ENCODE measurements around the gene ALDH1A3.

The ALDH1A3 gene

GRCh38 chr15:100925480-100925879, 45.8 kb downstream of the ALDH1A3 start:
- no peak for DNase-seq (ENCODE audit: low spot score)

DNA sequence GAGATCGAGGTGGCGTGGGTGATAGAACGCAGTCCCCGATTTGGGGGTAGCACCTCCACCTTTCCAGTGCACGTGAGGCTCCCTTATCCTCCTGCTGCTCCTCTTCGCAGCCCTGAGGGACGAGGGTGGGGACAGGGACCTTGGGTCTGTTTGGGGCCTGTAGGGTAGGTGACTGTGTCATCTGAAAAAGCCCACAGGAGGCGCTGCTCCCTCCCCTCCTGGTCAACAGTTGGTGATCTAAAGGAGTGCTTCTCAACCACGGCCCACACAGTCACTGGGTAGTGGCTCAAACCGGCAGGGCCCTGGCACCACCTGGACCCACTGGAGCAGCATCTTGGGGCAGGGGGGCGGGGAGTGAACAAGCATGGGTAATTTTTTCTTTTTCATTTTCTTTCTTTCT, 46.6 kb downstream of the ALDH1A3 start:
- peak; percentile 55 for DNase-seq (ENCODE audit: low spot score)

DNA sequence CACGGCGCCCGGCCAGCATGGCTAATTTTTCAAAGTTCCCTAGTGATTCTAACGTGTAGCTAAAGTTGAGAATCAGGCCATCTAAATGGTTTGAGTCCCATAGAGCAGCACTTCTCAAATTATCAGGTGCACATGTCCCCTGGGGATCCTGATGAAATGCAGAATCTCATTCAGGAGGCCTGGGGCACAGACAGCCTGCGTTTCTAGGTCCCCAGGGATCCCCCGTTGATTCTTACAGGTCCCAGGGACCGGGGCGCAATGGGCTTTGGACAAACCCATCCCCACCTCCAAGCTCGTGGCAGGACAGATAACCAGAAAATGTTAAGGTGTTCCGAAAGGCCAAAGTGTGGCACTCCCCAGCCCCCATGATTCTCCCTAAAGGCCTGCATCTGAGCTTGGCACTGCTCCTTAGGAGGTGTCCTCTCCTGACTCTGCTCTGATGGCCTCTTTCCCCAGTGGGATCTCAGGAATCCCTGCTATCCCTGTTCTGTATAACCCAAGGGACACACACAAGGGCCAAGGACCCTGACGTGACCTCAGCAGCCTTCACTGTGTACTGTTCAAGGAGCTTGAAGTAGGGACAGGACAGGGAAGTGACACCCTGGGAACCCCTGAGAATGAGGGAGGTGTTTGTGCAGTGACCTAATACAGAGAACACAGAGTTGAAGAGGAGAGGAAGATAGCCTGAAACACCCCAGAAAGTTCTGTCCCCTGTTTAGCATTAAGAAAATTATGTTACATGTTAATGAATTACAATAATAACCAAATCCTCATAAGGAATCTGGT, 47.5 kb downstream of the ALDH1A3 start:
- no peak for DNase-seq (ENCODE audit: low spot score)

DNA sequence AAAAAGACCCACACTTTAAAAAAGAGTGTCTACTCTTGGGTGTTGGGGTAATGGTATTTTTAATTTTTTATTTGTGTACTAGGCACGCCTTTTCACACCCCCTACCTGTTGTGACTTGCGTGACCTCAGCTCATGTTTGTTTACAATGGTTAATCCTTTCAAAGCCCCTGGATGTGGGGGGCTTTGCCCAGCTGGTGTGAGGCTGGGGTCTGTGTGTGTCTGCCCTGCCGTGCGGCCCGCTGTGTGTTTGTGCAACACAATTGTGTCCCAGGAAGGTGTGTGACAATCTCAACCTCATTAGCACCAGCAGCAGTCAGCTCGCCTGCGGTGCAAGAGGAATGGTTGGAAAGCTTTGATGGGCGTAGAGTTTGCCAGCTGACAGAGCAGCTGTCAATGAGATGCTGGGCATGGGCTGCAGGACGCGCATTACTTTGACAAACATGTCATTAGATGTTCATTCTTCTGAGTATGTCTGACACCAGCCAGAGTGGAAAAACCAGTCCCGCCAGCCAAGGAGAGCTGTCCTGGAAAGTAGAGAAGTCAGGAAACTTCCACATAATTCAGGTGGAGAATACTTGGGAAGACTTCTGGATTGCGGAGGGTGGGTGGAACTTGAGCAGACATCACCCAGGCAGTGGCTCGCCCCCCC, 49.1 kb downstream of the ALDH1A3 start:
- no peak for DNase-seq (ENCODE audit: low spot score)

DNA sequence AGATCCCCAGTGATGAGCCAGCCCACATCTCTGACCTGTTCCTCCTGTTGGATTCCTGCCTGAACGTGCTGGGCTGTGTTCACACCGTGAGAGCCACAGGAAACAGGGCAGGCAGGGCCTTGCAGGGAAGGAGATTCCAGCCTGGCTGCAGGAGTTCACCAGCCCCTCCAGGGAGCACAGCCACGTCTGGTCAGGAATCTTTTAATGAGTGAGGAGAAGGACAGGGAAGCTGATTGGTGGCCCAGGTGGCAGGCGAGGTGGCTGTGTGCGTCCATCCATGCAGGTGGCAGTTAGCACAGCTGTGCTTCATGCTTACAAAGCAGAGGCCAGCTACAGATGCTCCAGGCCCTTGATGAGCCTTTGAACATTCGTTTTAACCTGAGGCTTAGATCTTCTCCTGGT, 50.0 kb downstream of the ALDH1A3 start:
- peak; percentile 37 for DNase-seq (ENCODE audit: low spot score)

GRCh38 chr15:100930306-100930848, 50.7 kb downstream of the ALDH1A3 start:
- DNase-seq (ENCODE audit: low spot score), result no peak

DNA sequence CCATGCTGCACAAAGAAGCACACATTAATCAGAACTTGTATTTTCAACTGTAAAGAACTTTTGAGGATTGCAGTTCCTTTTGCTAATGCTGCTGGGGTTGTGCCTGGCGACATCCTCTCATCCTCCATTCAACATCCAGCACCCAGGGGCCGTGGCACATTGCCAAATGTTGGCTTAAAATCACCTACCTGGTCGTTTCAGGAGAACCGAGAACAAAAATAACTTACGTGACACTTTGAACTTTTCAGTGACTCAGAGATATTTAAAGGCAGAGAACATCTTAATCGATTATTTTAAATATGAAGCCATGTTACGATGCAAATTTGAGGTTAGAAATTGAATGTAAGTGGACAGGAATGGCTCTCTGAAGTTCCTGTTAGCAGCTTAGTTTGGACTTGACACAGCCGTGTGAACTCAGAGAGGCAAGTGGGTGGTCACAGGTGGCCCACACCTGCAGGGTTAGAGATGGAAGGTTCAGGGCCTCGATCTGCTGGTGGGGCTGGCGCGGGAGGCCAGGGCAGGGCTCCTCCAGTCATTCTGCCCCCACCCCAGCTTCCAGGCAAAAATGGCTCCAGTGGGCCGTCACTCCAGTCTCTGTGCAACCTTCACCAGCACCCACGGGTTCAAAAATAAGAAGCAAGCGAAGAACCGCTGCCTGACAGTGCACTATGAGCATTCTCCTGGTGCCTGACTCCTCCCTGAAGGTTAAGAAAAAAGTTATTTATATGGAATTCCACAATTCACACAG, 51.7 kb downstream of the ALDH1A3 start:
- no peak for DNase-seq (ENCODE audit: low spot score)

- no peak for DNase-seq (ENCODE audit: low spot score)
These were observed 53.2 kb downstream of the ALDH1A3 start for GRCh38 chr15:100932676-100933348.

DNA sequence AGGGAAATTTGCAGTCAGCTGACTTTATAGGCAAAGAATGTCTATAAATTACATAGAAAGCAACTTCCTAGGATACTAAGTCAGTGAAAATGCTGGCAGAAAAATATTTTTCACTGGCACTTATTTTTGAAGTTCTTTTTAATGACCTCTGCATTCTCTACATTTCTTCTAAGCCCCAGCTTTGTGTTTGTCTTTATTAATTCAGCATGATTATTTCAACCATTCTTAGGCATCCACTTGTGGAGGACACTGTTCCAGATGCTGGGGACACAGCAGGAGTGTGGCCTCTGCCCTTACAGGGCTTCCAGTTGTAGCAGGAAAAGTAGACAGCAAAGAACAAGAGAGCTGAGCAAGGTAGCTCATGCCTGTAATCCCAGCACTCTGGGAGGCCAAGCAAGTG, 54.5 kb downstream of the ALDH1A3 start:
- no peak for DNase-seq (ENCODE audit: low spot score)

DNA sequence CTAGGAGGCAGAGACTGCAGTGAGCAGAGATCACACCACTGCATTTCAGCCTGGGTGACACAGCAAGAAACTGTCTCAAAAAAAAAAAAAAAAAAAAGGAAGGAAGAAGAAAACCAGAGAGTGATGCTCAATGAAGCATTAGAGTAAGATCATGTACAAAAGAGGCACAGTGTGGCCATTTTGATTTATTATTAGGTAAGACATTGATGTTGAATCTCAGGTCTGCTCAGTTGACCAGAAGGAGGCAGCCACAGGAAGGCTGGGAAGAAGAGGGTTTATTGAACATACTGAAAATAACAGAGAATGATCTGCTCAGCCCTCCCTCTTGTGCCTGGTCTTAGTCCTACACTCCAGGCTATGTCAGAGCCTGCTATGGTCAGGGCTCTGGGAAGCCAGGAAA, 55.1 kb downstream of the ALDH1A3 start:
- DNase-seq (ENCODE audit: low spot score), result no peak

DNA sequence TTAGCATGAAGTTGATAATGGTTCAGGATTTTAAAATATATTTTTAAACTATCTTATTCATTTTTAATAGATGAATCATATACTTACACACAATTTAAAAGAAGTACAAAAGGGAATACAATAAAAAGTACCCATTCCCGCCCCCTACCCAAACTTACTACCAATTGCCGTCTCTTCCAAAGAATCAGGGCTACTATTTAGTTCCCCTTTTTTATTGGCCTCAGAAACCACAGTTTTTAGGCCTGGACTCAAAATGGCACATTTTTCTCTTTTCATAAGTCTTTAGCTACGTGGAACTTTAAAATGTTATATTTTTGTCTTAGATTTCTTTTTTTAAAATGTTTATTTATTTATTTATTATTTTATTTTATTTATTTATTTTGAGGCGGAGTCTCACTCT, 57.5 kb downstream of the ALDH1A3 start:
- DNase-seq (ENCODE audit: low spot score), result no peak

DNA sequence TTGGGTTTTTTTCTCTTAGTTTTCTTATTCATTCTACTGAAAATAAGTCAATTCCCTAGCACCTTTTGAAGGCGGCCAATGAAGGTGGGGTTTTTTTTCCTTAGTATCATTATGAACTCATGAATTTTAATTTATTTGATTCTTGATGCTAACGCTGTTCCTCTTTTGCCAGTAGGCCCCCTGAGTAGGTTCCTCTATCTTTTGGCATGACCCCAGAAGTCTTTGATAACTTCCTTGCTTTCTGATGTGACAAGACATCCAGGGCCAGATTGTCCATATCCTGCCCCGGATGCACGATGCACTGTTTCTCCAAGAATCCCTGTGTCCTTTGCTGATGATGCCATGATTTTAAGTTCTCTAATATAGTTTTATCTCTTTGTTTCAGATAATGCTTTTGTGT, 60.2 kb downstream of the ALDH1A3 start:
- DNase-seq (ENCODE audit: low spot score), result no peak

GRCh38 chr15:100940767-100941379, 61.2 kb downstream of the ALDH1A3 start:
- DNase-seq (ENCODE audit: low spot score), result no peak

GRCh38 chr15:100941536-100941935, 61.9 kb downstream of the ALDH1A3 start:
- DNase-seq (ENCODE audit: low spot score), result no peak

GRCh38 chr15:100942656-100943425, 63.2 kb downstream of the ALDH1A3 start:
- DNase-seq (ENCODE audit: low spot score), result no peak

DNA sequence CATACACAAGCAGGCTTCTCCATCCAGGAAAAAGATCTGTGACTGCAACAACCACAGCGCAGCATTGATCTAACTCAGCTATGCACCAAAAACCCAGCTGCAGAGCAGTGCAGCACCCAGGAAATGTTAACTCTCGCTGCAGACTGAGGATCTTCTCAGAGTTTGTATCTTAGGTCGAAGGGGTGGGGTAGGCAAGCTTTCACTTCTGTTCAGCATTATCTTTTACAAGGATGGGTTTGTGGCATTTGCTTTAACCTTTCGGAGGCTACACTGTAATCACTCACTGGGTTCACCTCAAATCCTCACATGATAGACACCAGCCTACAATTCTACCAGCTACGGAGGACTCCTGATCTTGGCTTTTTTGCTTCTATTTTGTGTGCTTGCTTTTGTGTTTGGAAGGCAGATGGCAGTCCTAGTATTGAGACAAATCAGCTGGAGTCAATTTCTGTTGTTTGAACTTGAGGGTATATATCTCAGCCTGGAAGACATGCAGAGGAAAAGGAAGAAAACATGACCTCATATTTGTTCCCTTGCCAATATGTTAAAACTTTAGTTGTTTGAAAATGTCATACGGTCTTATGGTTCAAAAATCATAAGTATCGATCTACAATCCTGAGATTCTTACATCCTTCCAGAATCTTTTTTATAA, 64.7 kb downstream of the ALDH1A3 start:
- no peak for DNase-seq (ENCODE audit: low spot score)

DNA sequence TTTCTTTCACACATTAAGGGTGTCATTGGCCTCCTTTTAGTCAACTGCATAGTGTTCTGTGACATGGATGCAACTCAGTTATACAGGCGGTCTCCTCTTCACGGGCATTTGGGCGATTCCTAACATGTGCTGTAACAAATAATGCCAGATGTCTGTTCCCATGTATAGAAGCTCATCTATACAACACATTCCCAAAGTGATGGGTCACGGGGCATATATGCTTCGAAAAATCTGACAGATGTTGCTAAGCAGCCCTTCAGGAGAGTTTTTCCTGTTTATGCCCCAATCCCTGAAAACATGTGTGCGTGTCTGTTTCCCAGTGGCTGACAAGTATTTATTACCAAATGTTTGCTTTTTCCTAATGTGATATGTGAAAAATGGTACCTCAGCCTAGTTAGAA, 65.4 kb downstream of the ALDH1A3 start:
- no peak for DNase-seq (ENCODE audit: low spot score)

- DNase-seq (ENCODE audit: low spot score), result no peak
These were observed 68.3 kb downstream of the ALDH1A3 start for GRCh38 chr15:100947760-100948429.

- DNase-seq (ENCODE audit: low spot score), result no peak
These were observed 68.8 kb downstream of the ALDH1A3 start for GRCh38 chr15:100948430-100948762.

GRCh38 chr15:100949691-100950090, 70.1 kb downstream of the ALDH1A3 start:
- DNase-seq (ENCODE audit: low spot score), result no peak
